Motor neuron (in vitro differentiated cells): ENCODE measurements around the gene CTNNA3. TPM values are rescaled to one million over a fixed set of nuclear protein-coding genes. Genes with fewer than 3 reads are reported as not detected.

Source experiments
- ATAC-seq, 8 experiments: fragments of 200-7000 bp; cut with Tn5 transposase; replicated peaks in 6 of 8; 2 replicates each; pipeline ENCODE4 v1.8.0; 2021; ENCODE audit warnings: mild to moderate bottlenecking in 8 of 8, moderate library complexity in 8 of 8
- H3K27ac ChIP-seq, 2 donors: fragments of 250-450 bp; sonication (Bioruptor Pico); 2 replicates each; pipeline ENCODE4 v1.9.0; 2021; ENCODE audit warnings: antibody characterized with exemption in 2 of 2, mild to moderate bottlenecking in 2 of 2, moderate library complexity in 1 of 2
- H3K4me1 ChIP-seq, 2 donors: fragments of 250-450 bp; sonication (Bioruptor Pico); replicated peaks in 1 of 2; 2 replicates each; pipeline ENCODE4 v1.6.1; 2021; ENCODE audit warnings: antibody characterized with exemption in 2 of 2, mild to moderate bottlenecking in 2 of 2, moderate library complexity in 1 of 2
- H3K4me3 ChIP-seq, 5 donors: fragments of 250-450 bp; sonication (Bioruptor Pico); 2 replicates each; pipeline ENCODE4 v1.9.0; 2021; ENCODE audit warnings: antibody characterized with exemption in 5 of 5, mild to moderate bottlenecking in 5 of 5, moderate library complexity in 4 of 5
- WGBS, 10 experiments: fragments of 450-650 bp; shearing (Covaris generic); methylation state at CpG; one replicate each; pipeline ENCODE4 v1.0.0; 2022; 5-methylcytosine and 5-hydroxymethylcytosine counted together
- in situ Hi-C, 9 experiments: fragments of 400-800 bp; cut with MboI; loops; one replicate each; pipeline ENCODE4 v1.15.0; 2021; ENCODE audit warnings: low sequenced_read_pairs in 9 of 9, low pct_unique_long_range_greater_than_20kb in 2 of 9; ENCODE audit not compliant: unreplicated experiment in 9 of 9
- total RNA-seq, 8 experiments: library from RNA; unstranded; fragments of 300-600 nt; gene quantifications; 2 replicates each; pipeline versions ENCODE4 v1.2.3 to v1.2.4, GENCODE V29; 2022

CTNNA3 gene
- total RNA-seq, 8 experiments from 2014 or later, result 0.05 to 4.6 (median 0.48) TPM

DNA sequence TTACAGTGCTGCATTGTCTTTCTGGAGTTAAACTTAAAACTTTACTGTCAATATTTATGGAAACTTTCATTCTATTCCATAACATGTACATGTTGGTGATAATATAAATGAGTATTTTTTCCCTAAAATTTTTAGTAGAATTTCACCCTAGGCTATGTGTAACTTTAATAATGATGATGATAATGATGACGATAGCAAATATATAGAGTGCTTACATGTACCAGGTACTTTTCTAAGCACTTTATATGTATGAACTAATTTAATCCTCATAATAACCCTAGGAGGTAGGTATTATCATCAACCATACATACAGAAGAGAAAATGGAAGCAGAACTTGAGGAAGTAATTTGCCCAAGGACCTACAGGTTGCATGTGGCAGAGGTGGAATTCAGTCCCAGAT, 684.5 kb downstream of the CTNNA3 start:
- WGBS, 10 experiments, result 40 to 100% (median 95%) methylated on average over 1 of the region's 1 CpG; no CpG with 5 or more reads in 2 of the 10 experiments

DNA sequence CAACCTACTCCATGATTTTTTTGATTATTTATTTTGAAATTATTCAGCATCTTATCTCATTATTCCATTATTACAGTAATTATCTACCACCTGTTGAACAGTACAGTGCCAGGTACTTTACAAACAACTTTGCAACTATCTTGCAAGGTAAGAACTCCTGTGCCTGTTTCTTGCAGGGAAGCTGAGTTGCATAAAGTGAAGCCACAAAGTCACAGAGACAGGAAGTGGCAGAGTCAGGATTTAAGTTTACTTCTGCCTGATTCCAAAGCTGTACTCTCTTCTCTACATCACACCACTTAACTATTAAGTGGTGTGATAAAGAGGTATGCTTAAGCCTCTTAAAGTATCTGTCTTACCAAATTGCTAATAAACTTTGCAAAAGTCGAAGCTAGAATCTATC, 690.0 kb downstream of the CTNNA3 start:
- in situ Hi-C loops, result no loop called here
- H3K27ac ChIP-seq, result no peak overlapping the region
- peaks cover 0 to 2% of the 10 kb centered on the region in 2 donors for H3K4me1 ChIP-seq
- WGBS, 10 experiments, result 0 to 100% (median 60%) methylated on average over 1 of the region's 1 CpG; no CpG with 5 or more reads in 1 of the 10 experiments
- no peak overlapping the region for H3K4me3 ChIP-seq
- ATAC-seq, result no peak

More for the DNA sequence above, 684.5 kb downstream of the CTNNA3 start:
- H3K4me1 ChIP-seq, result no peaks in the 10 kb centered on the region
- H3K27ac ChIP-seq, result no peak overlapping the region
- ATAC-seq, result no peak
- in situ Hi-C loops, result no loop called here
- H3K4me3 ChIP-seq, result no peak overlapping the region

DNA sequence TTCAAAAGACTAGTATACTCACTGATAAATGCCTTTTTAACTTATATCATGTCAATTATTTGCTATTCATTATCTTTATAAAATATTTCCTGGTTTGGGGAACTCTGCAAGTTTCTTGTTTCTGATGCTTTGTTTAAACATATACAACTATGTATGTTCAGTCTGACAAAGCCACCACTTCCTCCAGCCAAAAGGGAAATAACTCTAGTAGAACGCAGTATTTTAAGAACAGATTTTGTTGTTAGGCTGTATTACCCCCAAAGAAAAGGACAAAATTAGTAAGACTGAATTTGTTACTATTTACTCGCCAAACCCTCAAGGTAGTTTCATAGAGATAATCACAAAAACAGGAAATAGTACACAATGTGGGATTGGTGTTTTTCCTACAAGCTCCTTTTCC, 691.3 kb downstream of the CTNNA3 start:
- ATAC-seq, result no peak
- WGBS, 10 experiments, result 0 to 100% (median 89%) methylated on average over 1 to 2 of the region's 2 CpGs
- in situ Hi-C loops, result no loop called here
- Histone ChIP-seq H3K27ac (no peak overlapping the region), H3K4me1 (peaks cover 0 to 2% of the 10 kb centered on the region in 2 donors), H3K4me3 (no peak overlapping the region)

DNA sequence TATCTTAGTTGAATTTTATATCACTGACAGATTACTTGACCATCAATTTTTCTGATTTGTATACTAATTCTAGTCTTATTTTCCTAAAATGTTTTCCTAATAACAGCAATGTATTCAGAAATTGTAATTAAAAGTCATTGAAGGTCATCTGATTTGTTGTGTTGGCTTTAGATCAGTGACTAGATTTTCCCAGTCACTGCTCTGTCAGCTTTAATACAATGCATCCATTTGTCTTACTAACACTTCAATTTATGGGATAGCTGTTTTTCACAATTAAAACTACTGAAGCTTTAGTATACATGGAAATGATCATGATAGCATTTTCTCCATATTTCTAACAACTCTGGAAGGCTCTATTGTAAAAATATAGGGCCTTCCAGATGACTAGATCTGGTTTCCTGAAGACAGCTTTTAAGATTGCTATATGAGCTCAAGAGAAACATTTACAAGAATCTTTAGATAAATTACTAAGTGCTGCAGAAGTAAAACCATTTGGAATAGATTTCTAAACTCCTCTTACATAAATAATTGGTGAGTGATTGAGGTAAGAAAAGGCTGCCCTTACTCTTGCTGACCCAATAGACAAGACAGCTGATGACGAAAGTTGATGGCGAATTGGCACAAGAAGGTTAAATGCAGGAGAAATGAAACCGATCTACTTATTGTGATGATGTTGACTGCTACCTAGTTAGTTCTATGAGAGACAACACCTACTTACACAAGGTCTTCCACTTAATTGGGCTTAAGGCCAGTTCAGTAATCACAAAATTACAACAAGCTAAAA, 696.0 kb downstream of the CTNNA3 start:
- in situ Hi-C loops, result no loop called here
- 24 to 100% (median 97%) methylated on average over 2 to 3 of the region's 3 CpGs; no CpG with 5 or more reads in 2 of the 10 experiments for WGBS, 10 experiments
- Histone ChIP-seq H3K4me3 (no peak overlapping the region), H3K27ac (no peak overlapping the region), H3K4me1 (peaks cover 0 to 4% of the 10 kb centered on the region in 2 donors)
- ATAC-seq, result no peak

DNA sequence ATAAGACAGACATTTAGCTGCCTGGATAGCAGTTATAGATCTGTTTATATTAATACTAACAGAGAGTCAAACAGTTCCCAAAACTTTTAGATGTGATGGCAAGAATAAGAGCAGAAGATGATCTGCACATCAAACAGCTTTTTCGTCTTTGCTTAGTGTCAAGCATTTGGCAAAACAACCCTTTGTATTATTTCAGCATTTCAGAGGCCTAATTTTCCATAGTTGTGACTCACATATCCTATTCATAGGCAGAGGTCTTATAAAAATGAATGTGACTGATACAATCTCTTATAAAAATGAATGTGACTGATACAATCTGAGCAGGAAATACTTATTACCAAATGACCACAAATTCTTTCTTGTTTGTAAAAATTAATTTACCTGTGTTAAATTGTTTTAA, 699.0 kb downstream of the CTNNA3 start:
- ATAC-seq, result no peak
- H3K4me1 ChIP-seq, result peaks cover 0 to 2% of the 10 kb centered on the region in 2 donors
- no peak overlapping the region for H3K4me3 ChIP-seq
- no peak overlapping the region for H3K27ac ChIP-seq
- 0 to 89% (median 67%) methylated on average over 1 of the region's 1 CpG; no CpG with 5 or more reads in 3 of the 10 experiments for WGBS, 10 experiments
- in situ Hi-C loops, result no loop called here

DNA sequence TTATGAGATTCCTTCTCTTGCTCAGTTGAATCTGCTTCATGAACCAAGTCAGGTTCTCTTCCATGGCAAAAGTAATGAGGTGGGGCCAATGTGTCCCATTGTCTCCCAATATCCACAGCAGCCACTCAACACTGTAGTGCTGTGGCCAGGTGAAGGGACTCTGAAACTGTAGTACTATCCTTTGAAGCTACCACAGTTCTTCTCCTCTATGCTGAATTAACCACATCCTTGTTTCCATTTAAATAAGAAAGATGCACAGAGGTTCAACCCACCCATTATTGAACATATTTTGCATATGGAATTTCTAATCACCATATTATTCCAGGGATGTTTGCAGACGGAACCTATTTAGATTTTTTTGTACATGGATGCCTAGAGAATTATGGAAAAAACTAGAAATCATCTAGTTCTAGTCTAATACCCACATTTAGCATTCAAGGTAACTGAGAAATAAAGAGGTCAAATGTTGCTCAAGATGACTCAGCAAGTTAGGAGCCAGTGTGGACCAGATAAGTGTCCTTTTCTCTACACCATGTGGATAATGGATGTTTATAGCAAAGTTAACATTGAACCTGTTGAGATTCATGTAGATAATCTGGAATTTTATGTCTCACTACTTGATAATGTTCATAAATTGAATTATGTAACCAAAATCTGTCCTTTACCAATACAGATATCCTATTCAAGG, 705.7 kb downstream of the CTNNA3 start:
- in situ Hi-C loops, result no loop called here
- ATAC-seq, result peak in 2 of 8 experiments; percentile 58 to 65
- no peak overlapping the region for H3K27ac ChIP-seq
- WGBS, 10 experiments, result 0 to 100% (median 89%) methylated on average over 1 of the region's 1 CpG; no CpG with 5 or more reads in 3 of the 10 experiments
- H3K4me3 ChIP-seq, result no peak overlapping the region
- no peaks in the 10 kb centered on the region for H3K4me1 ChIP-seq

DNA sequence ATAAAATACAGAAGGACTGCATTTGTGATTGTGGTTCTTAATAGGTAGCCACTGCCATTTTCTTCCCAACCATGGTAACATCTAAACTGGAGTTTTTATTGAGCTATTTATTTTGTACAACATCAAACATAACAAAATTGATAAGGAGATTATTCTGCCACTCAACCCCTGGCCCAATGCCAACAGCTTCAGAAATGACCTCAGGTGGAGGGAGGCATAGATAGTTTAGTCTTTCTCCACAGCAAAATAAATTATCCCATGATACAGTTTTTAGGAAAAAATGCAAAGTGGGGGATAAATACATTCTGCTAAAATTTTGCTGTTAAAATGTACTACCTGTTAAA, 712.5 kb downstream of the CTNNA3 start:
- Histone ChIP-seq H3K4me3 (no peak overlapping the region), H3K4me1 (peaks cover 0 to 4% of the 10 kb centered on the region in 2 donors), H3K27ac (no peak overlapping the region)
- ATAC-seq, result no peak
- in situ Hi-C loops, result no loop called here

DNA sequence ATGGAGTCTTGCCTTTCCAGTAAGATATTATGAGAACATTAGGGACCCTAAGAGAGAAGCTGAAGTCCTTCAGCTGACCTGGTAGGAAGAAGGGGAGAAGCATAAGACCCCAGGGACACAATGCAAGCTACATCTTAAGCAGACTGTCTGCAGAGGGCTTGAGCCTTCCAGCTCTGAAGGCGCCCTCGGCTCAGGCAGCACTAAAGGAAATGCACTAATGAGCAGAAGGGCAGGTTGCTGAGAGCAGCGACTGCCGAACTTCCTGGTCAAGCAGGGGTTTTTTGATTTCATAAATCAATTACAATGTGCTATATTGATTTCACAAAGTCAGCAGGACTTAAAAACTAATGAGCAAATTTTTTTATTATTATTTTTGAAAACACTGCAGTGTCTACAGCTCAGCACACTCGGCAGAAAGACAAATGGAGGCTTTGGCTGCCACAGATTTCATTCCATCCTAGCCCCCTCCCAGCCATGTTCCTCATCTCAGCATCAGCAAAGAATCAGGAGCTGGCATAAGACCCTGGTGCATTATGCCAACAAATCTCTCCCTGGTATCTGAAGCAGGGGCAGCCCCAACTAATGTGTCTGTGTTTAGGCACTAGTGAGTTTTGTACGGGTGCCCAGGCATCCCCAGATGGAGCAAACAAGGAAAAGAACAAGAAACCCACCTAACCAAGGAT, 713.1 kb downstream of the CTNNA3 start:
- ATAC-seq, result peak in 3 of 8 experiments; percentile 51 to 70 (median 56)
- Histone ChIP-seq H3K4me3 (no peak overlapping the region), H3K4me1 (peaks cover 0 to 4% of the 10 kb centered on the region in 2 donors), H3K27ac (peak overlapping the region in 1 of 2 donors; percentile 8)
- in situ Hi-C loops, result no loop called here
- WGBS, 10 experiments, result 20 to 88% (median 47%) methylated on average over 1 to 5 of the region's 6 CpGs; no CpG with 5 or more reads in 2 of the 10 experiments

DNA sequence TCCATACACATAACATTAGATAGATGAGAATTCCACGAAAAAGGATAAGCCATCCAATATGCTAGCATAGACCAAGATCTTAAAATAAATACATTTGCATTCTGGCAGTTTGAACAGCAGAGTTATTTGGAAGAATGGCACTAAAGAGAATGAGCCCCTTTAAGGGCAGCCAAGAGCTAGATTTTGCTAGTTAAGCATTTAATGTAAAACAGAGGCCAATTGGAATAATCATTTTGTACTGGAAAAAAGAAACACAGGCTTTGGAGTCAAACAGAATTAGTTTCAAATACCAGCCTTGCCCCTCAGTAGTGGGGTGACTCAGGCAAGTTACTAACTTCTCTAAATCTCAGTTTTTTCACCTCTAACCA, 714.0 kb downstream of the CTNNA3 start:
- in situ Hi-C loops, result no loop called here
- Histone ChIP-seq H3K4me3 (no peak overlapping the region), H3K4me1 (peaks cover 0 to 4% of the 10 kb centered on the region in 2 donors), H3K27ac (no peak overlapping the region)
- WGBS, 10 experiments, result 0 to 100% (median 88%) methylated on average over 1 of the region's 1 CpG; no CpG with 5 or more reads in 3 of the 10 experiments
- ATAC-seq, result no peak

DNA sequence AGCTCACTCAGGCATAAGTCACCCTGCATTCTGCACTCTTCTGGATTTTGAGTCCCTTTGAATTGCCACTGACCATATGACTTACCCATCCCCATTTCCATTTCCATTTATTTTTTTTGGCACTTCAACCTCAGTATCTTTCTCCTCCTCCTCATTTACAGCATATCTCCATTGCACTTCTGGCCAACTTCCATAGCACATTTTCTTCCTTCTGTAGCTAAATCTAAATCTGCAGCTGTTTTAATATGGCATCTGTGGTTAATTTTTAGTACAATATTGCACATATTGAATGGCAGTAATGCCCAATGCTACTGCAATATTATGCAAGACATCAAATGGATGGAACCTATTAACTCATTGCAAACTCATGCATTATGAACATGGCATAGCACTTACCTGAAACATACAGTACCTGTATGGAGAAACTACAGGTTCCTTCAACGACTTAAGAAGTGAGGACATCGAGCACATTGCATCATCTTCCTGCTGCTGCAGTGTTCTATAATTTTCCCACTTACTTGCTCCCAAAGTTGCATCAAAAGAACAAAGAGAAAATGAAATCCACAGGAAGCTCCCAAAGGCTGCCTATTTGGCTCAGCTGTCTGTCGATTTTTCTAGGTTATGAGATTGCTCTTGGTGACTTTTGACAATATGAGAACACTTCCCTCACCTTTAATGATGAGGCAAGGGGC, 714.5 kb downstream of the CTNNA3 start:
- H3K4me1 ChIP-seq, result peaks cover 0 to 4% of the 10 kb centered on the region in 2 donors
- 4 to 100% (median 86%) methylated on average over 1 to 3 of the region's 3 CpGs; no CpG with 5 or more reads in 1 of the 10 experiments for WGBS, 10 experiments
- in situ Hi-C loops, result no loop called here
- no peak overlapping the region for H3K4me3 ChIP-seq
- no peak for ATAC-seq
- H3K27ac ChIP-seq, result no peak overlapping the region

DNA sequence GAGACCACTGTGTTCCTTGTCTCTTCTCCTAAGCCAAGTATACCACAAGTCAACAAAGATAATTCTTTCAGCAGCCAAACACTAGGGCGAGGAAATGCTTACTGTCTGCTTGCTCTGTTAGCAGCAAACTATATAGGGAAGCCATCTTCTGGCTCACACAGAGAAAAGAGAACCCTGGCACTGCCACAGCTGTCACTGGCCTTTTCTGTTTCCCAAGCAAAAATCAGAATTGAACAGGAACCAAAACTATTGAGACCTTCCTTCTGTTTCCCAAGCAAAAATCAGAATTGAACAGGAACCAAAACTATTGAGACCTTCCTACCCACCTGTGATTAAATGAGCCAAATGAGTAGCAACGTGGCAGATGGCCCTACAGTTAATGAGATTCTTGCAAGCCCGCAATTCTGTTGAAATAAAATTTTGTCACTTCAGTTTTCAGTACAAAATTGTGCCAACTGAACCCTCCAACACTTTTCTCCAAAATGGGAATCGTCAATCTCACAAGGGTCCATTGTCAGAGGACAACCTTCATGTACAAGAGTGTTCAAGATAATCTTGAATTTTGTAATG, 715.7 kb downstream of the CTNNA3 start:
- 4 to 100% (median 93%) methylated on average over 2 to 4 of the region's 4 CpGs; no CpG with 5 or more reads in 1 of the 10 experiments for WGBS, 10 experiments
- in situ Hi-C loops, result no loop called here
- peaks cover 0 to 4% of the 10 kb centered on the region in 2 donors for H3K4me1 ChIP-seq

DNA sequence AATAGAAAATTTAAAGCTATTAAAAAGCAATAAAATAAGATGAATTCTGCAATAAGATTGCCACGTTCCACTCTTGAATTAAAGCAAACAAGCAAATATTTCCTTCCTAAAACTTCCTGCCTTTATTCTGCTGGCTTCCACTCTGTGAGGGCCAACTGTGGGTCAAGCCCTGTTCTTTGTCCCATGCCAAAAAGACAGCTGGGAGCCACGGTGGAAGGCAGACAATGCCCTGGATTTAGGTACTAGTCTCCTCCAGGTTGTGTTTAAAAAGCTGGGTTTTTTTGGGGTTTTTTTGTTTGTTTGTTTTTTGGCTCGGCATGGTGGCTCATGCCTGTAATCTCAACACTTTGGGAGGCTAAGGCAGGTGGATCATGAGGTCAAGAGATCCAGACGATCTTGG, 731.0 kb downstream of the CTNNA3 start:
- ATAC-seq, result no peak
- 11 to 90% (median 67%) methylated on average over 1 to 4 of the region's 4 CpGs; no CpG with 5 or more reads in 1 of the 10 experiments for WGBS, 10 experiments
- H3K27ac ChIP-seq, result no peak overlapping the region

More for the DNA sequence above, 715.7 kb downstream of the CTNNA3 start:
- Histone ChIP-seq H3K4me3 (no peak overlapping the region), H3K27ac (no peak overlapping the region)
- no peak for ATAC-seq

More for the DNA sequence above, 731.0 kb downstream of the CTNNA3 start:
- H3K4me1 ChIP-seq, result no peaks in the 10 kb centered on the region
- in situ Hi-C loops, result no loop called here
- H3K4me3 ChIP-seq, result no peak overlapping the region
